Glutamatergic neuron (in vitro differentiated cells): ENCODE measurements around the gene DOCK2. TPM values are rescaled to one million over a fixed set of nuclear protein-coding genes. Genes with fewer than 3 reads are reported as not detected.

Experiments
- DNase-seq: peaks from one replicate; pipeline ENCODE4 v3.0.0; 2022
- H3K27ac Mint-ChIP-seq: one replicate; pipeline ENCODE4 v1.8.0; 2020; ENCODE audit warnings: mild to moderate bottlenecking, mixed read lengths, inconsistent platforms; ENCODE audit not compliant: unreplicated experiment
- H3K27me3 Mint-ChIP-seq: one replicate; pipeline ENCODE4 v1.8.0; 2020; ENCODE audit warnings: mild to moderate bottlenecking, moderate library complexity, mixed read lengths, inconsistent platforms; ENCODE audit not compliant: unreplicated experiment
- H3K36me3 Mint-ChIP-seq: one replicate; pipeline ENCODE4 v1.8.0; 2020; ENCODE audit warnings: mild to moderate bottlenecking, mixed read lengths, inconsistent platforms; ENCODE audit not compliant: unreplicated experiment
- H3K4me1 Mint-ChIP-seq: one replicate; pipeline ENCODE4 v1.8.0; 2020; ENCODE audit warnings: mild to moderate bottlenecking, low read depth, mixed read lengths, inconsistent platforms; ENCODE audit not compliant: unreplicated experiment
- H3K4me3 Mint-ChIP-seq: one replicate; pipeline ENCODE4 v1.8.0; 2020; ENCODE audit warnings: mild to moderate bottlenecking, mixed read lengths, inconsistent platforms; ENCODE audit not compliant: unreplicated experiment
- H3K9me3 Mint-ChIP-seq: one replicate; pipeline ENCODE4 v1.8.0; 2020; ENCODE audit warnings: mild to moderate bottlenecking, moderate library complexity, mixed read lengths, inconsistent platforms; ENCODE audit not compliant: unreplicated experiment
- CTCF ChIP-seq: fragments of 200-600 bp; sonication (generic); IDR thresholded peaks from one replicate; pipeline ENCODE4 v1.5.0; 2021; ENCODE audit not compliant: partially characterized antibody, unreplicated experiment
- total RNA-seq: library from RNA; stranded (reverse); fragmentation: NEBNext Ultra II Directional; extraction: Animal tissue kit (Norgen Biotek cat#: 25700); gene quantifications from one replicate; pipeline ENCODE4 v1.2.1, GENCODE V29; 2021; ENCODE audit not compliant: unreplicated experiment

The DOCK2 gene
- total RNA-seq, 1 donor from 2014 or later: 0.66 TPM

- Mint-ChIP-seq H3K27me3 (peaks cover 4% of the 10 kb centered on the region), H3K4me1 (no peaks in the 10 kb centered on the region), H3K9me3 (no peaks in the 10 kb centered on the region), H3K27ac (no peak overlapping the region), H3K4me3 (no peak overlapping the region), H3K36me3 (no peaks in the 10 kb centered on the region)
- DNase-seq: no peak
- TF ChIP-seq CTCF: no peak
Measured at GRCh38 chr5:169933127-169933526, 296.1 kb downstream of the DOCK2 start.

DNA sequence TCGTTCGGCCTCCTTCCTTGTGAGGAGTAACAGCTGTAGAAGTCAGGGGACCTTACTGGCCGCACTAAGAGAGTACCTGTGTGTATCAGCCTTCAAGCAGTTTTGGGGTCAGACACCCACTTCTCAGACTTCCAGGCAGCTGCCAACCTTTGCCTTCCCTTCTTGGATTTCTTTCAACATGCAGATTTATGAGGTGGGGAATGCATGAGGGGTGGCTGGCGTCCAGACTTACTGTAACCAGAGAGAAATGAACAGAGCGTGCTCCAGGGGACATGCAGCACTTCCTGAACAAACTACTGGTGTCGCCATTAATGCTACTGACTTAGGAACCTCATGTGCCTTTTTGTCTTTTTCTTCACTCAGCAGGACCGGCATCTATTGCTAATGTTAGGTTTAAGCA is 296.5 kb downstream of the DOCK2 start:
- no peaks in the 10 kb centered on the region for H3K4me1 Mint-ChIP-seq
- H3K9me3 Mint-ChIP-seq: no peaks in the 10 kb centered on the region
- H3K4me3 Mint-ChIP-seq: no peak overlapping the region
- peaks cover 4% of the 10 kb centered on the region for H3K27me3 Mint-ChIP-seq
- no peak for DNase-seq
- H3K27ac Mint-ChIP-seq: no peak overlapping the region
- H3K36me3 Mint-ChIP-seq: no peaks in the 10 kb centered on the region
- no peak for TF ChIP-seq CTCF

GRCh38 chr5:169934990-169935389 is 297.9 kb downstream of the DOCK2 start:
- Mint-ChIP-seq H3K4me3 (no peak overlapping the region), H3K27ac (no peak overlapping the region), H3K9me3 (no peaks in the 10 kb centered on the region), H3K36me3 (no peaks in the 10 kb centered on the region), H3K4me1 (no peaks in the 10 kb centered on the region), H3K27me3 (peaks cover 3% of the 10 kb centered on the region)
- TF ChIP-seq CTCF: no peak
- DNase-seq: no peak

DNA sequence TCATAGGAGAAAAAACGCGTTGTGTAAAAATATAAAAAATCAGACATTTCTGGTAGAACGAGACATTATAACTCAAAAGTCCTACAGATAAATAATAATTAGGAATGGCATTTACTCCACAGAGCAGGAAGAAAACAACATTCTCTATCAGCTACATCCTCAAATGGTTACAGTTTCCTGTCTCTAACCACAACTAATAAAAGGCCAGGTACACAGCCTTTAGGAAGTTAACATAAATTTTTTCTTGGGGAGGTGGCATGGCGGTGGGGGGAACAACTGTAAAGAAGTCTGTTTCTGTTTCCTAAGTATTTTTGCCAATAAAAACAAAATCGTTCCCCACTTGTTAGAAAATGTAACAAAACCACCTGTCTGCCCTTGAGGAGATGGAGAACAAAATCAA is 298.7 kb downstream of the DOCK2 start:
- Mint-ChIP-seq H3K27me3 (peaks cover 3% of the 10 kb centered on the region), H3K4me1 (no peaks in the 10 kb centered on the region), H3K36me3 (no peaks in the 10 kb centered on the region), H3K9me3 (no peaks in the 10 kb centered on the region), H3K4me3 (no peak overlapping the region), H3K27ac (no peak overlapping the region)
- no peak for TF ChIP-seq CTCF
- DNase-seq: no peak

DNA sequence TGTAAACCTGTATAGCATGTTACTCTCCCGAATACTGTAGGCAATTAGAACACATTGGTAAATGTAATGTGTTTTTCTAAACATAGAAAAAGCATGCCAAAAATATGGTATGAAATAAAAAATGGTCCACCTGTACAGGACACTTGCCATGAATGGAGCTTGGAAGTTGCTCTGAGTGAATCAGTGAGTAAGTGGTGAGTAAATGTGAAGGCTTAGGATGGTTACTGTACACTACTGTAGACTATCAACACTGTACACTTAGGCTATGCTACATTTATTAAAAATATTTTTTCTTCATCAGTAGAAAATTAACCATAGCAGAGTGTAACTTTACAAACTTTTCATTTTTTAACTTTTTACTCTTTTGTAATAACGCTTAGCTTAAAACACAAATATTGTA is 301.4 kb downstream of the DOCK2 start:
- H3K27ac Mint-ChIP-seq: no peak overlapping the region
- H3K36me3 Mint-ChIP-seq: no peaks in the 10 kb centered on the region
- TF ChIP-seq CTCF: no peak
- no peak overlapping the region for H3K4me3 Mint-ChIP-seq
- H3K9me3 Mint-ChIP-seq: no peaks in the 10 kb centered on the region
- peaks cover 5% of the 10 kb centered on the region for H3K27me3 Mint-ChIP-seq
- no peak for DNase-seq
- H3K4me1 Mint-ChIP-seq: no peaks in the 10 kb centered on the region
